Effector CD8-positive, alpha-beta T cell (primary cell): ENCODE measurements around the gene SSTR3.

Experiments used
- DNase-seq: peaks from one replicate; lab custom pipeline; 2025; lab: John Stamatoyannopoulos, UW

The SSTR3 gene

GRCh38 chr22:37167176-37167980 lies 44.9 kb downstream of the SSTR3 start:
- no peak for DNase-seq

- peak; percentile 65 for DNase-seq
Measured at GRCh38 chr22:37166675-37167066, 45.6 kb downstream of the SSTR3 start.

- peak; percentile 14 for DNase-seq
Measured at GRCh38 chr22:37165940-37166674, 46.2 kb downstream of the SSTR3 start.

- DNase-seq, result no peak
Measured at GRCh38 chr22:37165066-37165465, 47.2 kb downstream of the SSTR3 start.

- no peak for DNase-seq
Measured at GRCh38 chr22:37164505-37164887, 47.8 kb downstream of the SSTR3 start.

GRCh38 chr22:37163575-37164504 lies 48.4 kb downstream of the SSTR3 start:
- no peak for DNase-seq

- DNase-seq, result no peak
Measured at GRCh38 chr22:37163096-37163489, 49.2 kb downstream of the SSTR3 start.

- DNase-seq, result peak; percentile 19
Measured at GRCh38 chr22:37162221-37163095, 49.8 kb downstream of the SSTR3 start.

GRCh38 chr22:37161443-37161842 lies 50.8 kb downstream of the SSTR3 start:
- DNase-seq, result no peak

GRCh38 chr22:37160027-37160426 lies 52.2 kb downstream of the SSTR3 start:
- DNase-seq, result no peak

- DNase-seq, result no peak
Measured at GRCh38 chr22:37158963-37159290, 53.4 kb downstream of the SSTR3 start.

- no peak for DNase-seq
Measured at GRCh38 chr22:37157516-37158285, 54.6 kb downstream of the SSTR3 start.

- DNase-seq, result no peak
Measured at GRCh38 chr22:37156686-37157435, 55.4 kb downstream of the SSTR3 start.

GRCh38 chr22:37155971-37156370 lies 56.3 kb downstream of the SSTR3 start:
- DNase-seq, result no peak

GRCh38 chr22:37154925-37155712 lies 57.2 kb downstream of the SSTR3 start:
- DNase-seq, result no peak
